ENCODE data around the gene HNRNPK.

Gene HNRNPK

DNA sequence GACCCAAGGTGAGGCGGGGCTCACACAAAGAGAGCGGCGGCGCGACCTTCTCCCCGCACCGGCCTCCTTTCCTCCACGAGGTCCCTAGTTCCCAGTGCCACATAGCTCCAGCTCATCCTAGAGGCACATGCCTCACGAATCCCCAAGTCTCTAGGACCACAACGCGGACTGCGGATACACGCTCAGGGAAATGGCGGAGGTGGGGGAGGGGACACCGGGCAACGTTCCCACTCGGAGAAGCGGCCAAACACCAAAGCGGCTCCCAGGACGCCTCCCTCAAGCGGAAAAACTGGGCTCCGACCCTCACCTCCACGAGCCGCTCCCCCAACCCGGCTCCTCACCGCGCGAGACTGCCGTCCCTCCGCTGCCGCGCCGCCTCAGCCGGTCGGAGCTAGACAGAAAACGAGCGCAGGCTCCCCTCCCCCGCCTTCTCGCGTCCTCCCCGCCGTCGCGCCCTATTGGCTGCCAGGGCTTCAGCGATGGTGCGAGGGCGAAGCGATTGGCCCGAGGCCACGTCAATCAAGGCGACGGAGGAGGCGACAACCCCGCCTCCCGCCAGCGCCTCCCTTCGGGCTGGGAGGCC is at the start of gene HNRNPK:
TSS of gene HNRNPK (minus strand) at position 404 of the 583 bp plus-strand sequence. CDS start 1,963 bp downstream, outside the sequence.
- DNase-seq (ENCODE audit: low read depth) = peak; percentile 99

DNA sequence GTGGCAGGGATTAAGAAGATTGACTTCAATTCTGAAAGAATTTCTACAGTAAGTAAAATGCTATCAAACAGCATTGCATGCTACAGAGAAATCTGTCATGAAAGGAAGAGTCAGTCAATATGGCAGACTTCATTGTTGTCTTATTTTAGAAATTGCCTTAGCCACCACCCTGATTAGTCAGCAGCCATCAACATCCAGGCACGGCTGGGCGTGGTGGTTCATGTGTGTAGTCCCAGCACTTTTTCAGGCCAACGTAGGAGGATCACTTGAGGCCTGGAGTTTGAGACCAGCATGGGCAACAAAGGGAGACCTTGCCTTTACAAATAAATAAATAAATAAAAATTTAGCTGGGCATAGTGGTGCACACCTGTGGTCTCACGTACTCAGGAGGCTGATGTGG is 47.2 kb upstream of the HNRNPK start:
- no peak for DNase-seq (ENCODE audit: low read depth)

- no peak for DNase-seq (ENCODE audit: low read depth)
Observed at GRCh38 chr9:84024041-84024575, 44.1 kb upstream of the HNRNPK start.

GRCh38 chr9:84007662-84008061 is 27.6 kb upstream of the HNRNPK start:
- no peak for DNase-seq (ENCODE audit: low read depth)

- no peak for DNase-seq (ENCODE audit: low read depth)
Observed at GRCh38 chr9:84003246-84003645, 23.2 kb upstream of the HNRNPK start.

- DNase-seq (ENCODE audit: low read depth) = peak; percentile 6
Observed at GRCh38 chr9:84002344-84002743, 22.3 kb upstream of the HNRNPK start.

- no peak for DNase-seq (ENCODE audit: low read depth)
Observed at GRCh38 chr9:84001621-84002020, 21.6 kb upstream of the HNRNPK start.

GRCh38 chr9:84000186-84000585 is 20.2 kb upstream of the HNRNPK start:
- no peak for DNase-seq (ENCODE audit: low read depth)

DNA sequence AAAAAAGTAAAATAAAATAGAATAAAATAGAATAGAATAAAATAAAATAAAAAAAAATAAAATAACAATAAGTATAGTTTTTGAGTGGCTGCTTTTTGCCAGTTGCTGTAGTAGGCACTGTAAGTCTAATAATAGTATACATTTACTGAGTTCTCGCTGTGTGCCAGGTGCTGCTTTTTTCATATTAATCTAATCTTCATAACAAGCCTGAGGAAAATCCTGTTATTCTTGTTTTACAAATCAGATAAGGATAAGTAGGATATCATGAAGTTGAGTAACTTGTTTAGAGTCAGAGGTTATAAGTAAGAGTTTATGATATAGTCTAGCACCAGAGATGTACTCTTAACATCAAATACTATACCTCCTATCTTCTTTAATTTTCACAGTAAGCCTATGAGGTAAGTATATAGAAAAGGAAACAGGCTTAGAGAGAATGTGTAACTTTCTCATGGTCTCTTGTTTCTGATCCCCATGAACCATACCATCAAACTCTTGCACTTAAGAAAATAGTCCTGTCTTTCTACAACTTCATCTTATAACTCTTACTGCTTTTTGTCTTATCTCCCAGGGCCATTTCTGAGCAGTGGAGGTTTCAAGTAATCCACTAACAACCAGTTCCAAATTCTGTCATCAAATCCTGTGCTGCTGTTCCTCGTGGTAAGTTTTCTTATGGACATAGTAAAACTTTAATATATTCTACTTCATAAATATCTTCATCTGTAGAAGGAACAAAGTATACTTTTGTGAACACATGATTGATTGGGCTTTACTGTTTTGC is 19.3 kb upstream of the HNRNPK start:
- no peak for DNase-seq (ENCODE audit: low read depth)

- no peak for DNase-seq (ENCODE audit: low read depth)
Observed at GRCh38 chr9:83996126-83996525, 16.1 kb upstream of the HNRNPK start.

DNA sequence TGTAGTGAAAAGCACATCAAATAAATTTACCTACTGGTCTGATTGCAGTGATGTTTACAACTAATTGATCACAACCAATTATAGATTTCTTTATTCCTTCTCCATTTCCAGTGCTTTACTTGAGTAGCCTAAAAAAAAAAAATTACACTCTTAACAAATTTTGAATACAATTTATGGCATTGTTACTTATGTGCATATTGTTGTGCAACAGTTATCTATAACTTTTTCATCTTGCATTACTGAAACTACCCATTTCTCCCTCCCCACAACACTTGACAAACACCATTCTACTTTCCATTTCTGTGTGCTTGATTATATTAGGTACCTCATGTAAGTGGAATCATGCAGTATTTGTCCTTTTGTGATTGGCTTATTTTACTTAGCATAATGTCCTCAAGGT is 12.9 kb upstream of the HNRNPK start:
- no peak for DNase-seq (ENCODE audit: low read depth)

DNA sequence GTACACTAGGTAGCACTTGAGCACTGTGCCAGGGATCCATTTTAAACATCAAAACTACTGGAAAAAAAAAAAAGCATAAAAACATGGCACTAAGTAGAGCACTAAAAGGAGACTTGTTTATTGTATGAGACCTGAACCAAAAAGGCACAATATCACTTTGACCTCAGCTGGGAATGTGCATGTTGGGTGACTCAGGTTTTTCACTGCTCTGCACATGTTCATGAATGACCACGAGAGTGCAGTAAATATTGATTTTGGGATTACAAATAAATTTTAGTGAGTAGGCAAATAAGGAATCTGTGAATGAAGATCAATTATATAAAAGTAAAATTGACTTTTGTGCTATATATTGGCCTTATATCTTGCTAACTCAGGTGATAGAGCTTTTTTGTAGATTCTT is 12.4 kb upstream of the HNRNPK start:
- peak; percentile 69 for DNase-seq (ENCODE audit: low read depth)

DNA sequence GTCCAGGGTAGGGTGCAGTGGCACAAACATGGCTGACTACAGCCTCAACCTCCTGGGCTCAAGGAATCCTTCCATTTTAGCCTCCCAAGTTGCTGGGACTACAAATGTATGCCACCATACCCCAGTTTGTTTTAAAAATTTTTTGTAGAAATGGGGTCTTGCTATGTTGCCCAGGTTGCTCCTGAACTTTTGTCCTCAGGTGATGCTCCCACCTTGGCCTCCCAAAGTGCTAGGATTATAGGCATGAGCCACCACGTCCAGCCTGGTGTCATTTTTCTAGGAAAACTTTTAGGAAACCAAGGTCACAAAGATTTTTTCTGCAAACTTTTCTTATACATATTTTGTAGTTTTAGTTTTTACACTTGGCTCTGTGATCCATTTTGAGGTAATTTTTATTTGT is 11.3 kb upstream of the HNRNPK start:
- no peak for DNase-seq (ENCODE audit: low read depth)

DNA sequence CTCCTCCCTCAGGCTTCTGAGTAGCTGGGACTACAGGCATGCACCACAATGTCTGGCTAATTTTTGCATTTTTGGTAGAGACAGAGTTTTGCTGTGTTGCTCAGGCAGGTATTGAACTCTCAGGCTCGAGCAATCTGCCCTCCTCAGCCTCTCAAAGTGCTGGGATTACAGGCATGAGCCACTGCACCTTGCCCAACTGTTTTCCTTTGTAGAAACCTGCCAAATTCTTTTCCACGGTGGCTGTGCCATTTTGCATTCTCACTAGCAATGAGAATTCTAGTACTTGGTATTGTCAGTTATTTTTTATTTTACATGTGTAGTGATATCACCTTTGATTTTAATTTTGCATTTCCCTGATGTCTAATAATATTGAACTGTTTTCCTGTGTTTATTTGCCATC is 8.4 kb upstream of the HNRNPK start:
- DNase-seq (ENCODE audit: low read depth) = no peak

GRCh38 chr9:83987402-83987791 is 7.4 kb upstream of the HNRNPK start:
- no peak for DNase-seq (ENCODE audit: low read depth)

DNA sequence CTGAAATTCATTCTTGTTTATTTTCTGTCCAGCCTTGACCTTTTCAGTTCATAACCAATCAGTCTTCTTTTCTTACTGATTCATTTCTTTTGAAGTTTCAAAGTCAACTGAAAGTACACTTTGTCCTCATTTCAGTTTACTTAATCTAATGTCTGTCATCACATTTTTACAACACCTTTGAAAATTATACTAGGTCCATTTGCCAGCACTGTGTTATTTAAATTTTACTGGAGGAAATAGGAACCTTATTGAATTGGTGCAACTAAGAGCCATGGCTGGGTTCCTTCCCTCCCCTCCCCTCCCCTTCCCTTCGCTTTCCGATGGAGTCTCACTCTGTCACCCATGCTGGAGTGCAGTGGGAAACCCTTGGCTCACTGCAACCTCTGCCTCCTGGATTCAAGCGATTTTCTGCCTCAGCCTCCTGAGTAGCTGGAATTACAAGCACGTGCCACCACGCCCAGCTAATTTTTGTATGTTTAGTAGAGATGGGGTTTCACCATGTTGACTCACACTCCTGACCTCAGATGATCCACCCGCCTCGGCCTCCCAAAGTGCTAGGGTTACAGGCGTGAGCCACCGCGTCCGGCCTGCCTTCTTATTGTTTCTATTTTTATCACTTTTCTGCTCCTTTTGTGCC is 6.9 kb upstream of the HNRNPK start:
- peak; percentile 85 for DNase-seq (ENCODE audit: low read depth)

GRCh38 chr9:83986195-83986594 is 6.2 kb upstream of the HNRNPK start:
- DNase-seq (ENCODE audit: low read depth) = no peak

DNA sequence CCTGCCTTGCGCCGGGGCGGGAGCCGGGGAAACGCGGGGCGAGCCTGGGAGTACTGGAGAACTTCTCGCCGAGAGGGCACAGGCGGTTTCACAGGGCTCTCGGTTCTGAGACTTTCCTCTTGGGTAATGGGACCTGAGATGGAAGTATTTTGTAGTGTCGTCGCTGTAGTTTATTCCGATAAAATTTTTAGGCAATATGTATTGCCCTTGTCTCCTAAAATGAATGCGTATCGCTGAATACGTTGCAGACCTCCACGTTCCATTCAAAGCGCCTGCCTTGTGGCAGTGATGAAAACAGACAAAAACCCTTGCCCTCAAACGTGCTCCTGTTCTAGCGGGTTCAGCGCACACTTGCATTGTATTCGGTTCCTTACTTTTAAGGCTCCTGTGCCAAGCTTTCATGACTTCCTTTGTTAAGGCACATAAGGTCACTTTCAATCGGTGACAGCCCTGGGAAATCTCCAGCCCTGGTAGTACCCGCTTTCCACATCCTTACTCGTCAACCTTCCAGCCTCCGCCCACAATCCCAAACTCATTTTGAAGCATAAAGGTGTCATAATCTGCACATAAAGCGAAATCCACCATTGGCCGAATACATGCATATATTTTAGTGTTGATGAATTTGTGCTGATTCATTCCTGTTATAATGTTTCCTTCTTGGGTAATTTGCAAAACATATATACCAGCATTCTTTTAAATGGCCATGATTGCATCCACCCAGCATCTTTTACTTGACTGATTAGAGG is 1.3 kb upstream of the HNRNPK start:
- peak; percentile 69 for DNase-seq (ENCODE audit: low read depth)

- DNase-seq (ENCODE audit: low read depth) = peak; percentile 100
Observed at GRCh38 chr9:83980395-83981125, 545 bp upstream of the HNRNPK start, which contains the start of gene RMI1. Gene RMI1 (plus strand): TSS chr9:83980805. CDS start chr9:84000987, 20,182 bp downstream.

GRCh38 chr9:83978992-83979811 is 813 bp downstream of the HNRNPK start:
- peak; percentile 90 for DNase-seq (ENCODE audit: low read depth)

GRCh38 chr9:83977196-83977595 is 2.8 kb downstream of the HNRNPK start:
- DNase-seq (ENCODE audit: low read depth) = no peak

Data from ELR (cell line).